Coronary artery (tissue), 2 donors: ENCODE measurements around the gene FRMD4A.
A peak's percentile ranks its signal among the peaks of the same experiment; 100 is the strongest.

Experiments used
- DNase-seq: peaks from one replicate; pipeline ENCODE4 v3.0.0-alpha.2; 2017; ENCODE audit warnings: low spot score
- H3K27ac ChIP-seq, 2 donors: fragments of 200-600 bp; sonication (generic); one replicate each; pipeline ENCODE4 v1.5.1; 2016 to 2019
- H3K4me3 ChIP-seq: fragments of 200-600 bp; sonication (generic); 2 replicates; pipeline ENCODE4 v1.5.1; 2016; ENCODE audit warnings: mild to moderate bottlenecking, moderate library complexity
- CTCF ChIP-seq: fragments of 200-600 bp; sonication (generic); IDR thresholded peaks from one replicate; pipeline ENCODE4 v1.5.1; 2019; ENCODE audit warnings: antibody characterized with exemption

Gene FRMD4A

GRCh38 chr10:14123139-14123538 lies 207.6 kb downstream of the FRMD4A start:
- no peak for TF ChIP-seq CTCF
- Histone ChIP-seq H3K4me3 (peak overlapping the region; percentile 27), H3K27ac (no peak overlapping the region)
- no peak for DNase-seq

GRCh38 chr10:14120812-14121211 lies 209.9 kb downstream of the FRMD4A start:
- Histone ChIP-seq H3K4me3 (no peak overlapping the region), H3K27ac (no peak overlapping the region)
- no peak for TF ChIP-seq CTCF
- DNase-seq = no peak

GRCh38 chr10:14118953-14119352 lies 211.8 kb downstream of the FRMD4A start:
- TF ChIP-seq CTCF = no peak
- no peak overlapping the region for H3K27ac ChIP-seq
- no peak overlapping the region for H3K4me3 ChIP-seq
- DNase-seq = no peak

GRCh38 chr10:14116837-14117236 lies 213.9 kb downstream of the FRMD4A start:
- TF ChIP-seq CTCF = no peak
- H3K4me3 ChIP-seq = no peak overlapping the region
- no peak for DNase-seq
- no peak overlapping the region for H3K27ac ChIP-seq

GRCh38 chr10:14116021-14116420 lies 214.7 kb downstream of the FRMD4A start:
- H3K4me3 ChIP-seq = no peak overlapping the region
- DNase-seq = no peak
- H3K27ac ChIP-seq = no peak overlapping the region
- no peak for TF ChIP-seq CTCF

GRCh38 chr10:14114791-14115190 lies 215.9 kb downstream of the FRMD4A start:
- no peak for TF ChIP-seq CTCF
- H3K4me3 ChIP-seq = no peak overlapping the region

GRCh38 chr10:14112056-14112455 lies 218.7 kb downstream of the FRMD4A start:
- H3K27ac ChIP-seq = no peak overlapping the region
- no peak for DNase-seq
- TF ChIP-seq CTCF = no peak
- no peak overlapping the region for H3K4me3 ChIP-seq

More at GRCh38 chr10:14114791-14115190, 215.9 kb downstream of the FRMD4A start:
- no peak for DNase-seq
- no peak overlapping the region for H3K27ac ChIP-seq
